ENCODE results near the gene CTNND2. TPM values are rescaled to one million over a fixed set of nuclear protein-coding genes. Genes with fewer than 3 reads are reported as not detected.

CTNND2 gene
- total RNA-seq, 2 donors from 2014 or later = not detected

GRCh38 chr5:11177999-11178711 lies 726.1 kb downstream of the CTNND2 start:
- no peak for DNase-seq (ENCODE audit: low spot score in 2 of 2)
- peak; percentile 37 to 66 for ATAC-seq
- no peaks in the 10 kb centered on the region for H3K9me3 Mint-ChIP-seq

GRCh38 chr5:11174591-11174990 lies 729.7 kb downstream of the CTNND2 start:
- Mint-ChIP-seq H3K9me3 (no peaks in the 10 kb centered on the region), H3K36me3 (no peaks in the 10 kb centered on the region), H3K27ac (no peak overlapping the region)
- ATAC-seq (no peak), DNase-seq (ENCODE audit: low spot score in 2 of 2) (no peak)

More at GRCh38 chr5:11177999-11178711, 726.1 kb downstream of the CTNND2 start:
- H3K36me3 Mint-ChIP-seq = no peaks in the 10 kb centered on the region
- no peak overlapping the region for H3K27ac Mint-ChIP-seq

- DNase-seq (ENCODE audit: low spot score in 2 of 2) = no peak
- no peak for ATAC-seq
- H3K9me3 Mint-ChIP-seq = no peaks in the 10 kb centered on the region
- no peaks in the 10 kb centered on the region for H3K36me3 Mint-ChIP-seq
- H3K27ac Mint-ChIP-seq = no peak overlapping the region
These were observed 731.8 kb downstream of the CTNND2 start for GRCh38 chr5:11172484-11172883.

- H3K9me3 Mint-ChIP-seq = no peaks in the 10 kb centered on the region
- DNase-seq (ENCODE audit: low spot score in 2 of 2) = no peak
- no peak for ATAC-seq
- H3K27ac Mint-ChIP-seq = no peak overlapping the region
- H3K36me3 Mint-ChIP-seq = no peaks in the 10 kb centered on the region
These were observed 733.0 kb downstream of the CTNND2 start for GRCh38 chr5:11171236-11171635.

- H3K36me3 Mint-ChIP-seq = no peaks in the 10 kb centered on the region
- ATAC-seq (no peak), DNase-seq (ENCODE audit: low spot score in 2 of 2) (no peak)
- H3K27ac Mint-ChIP-seq = no peak overlapping the region
- H3K9me3 Mint-ChIP-seq = no peaks in the 10 kb centered on the region
These were observed 737.3 kb downstream of the CTNND2 start for GRCh38 chr5:11166923-11167322.

- no peaks in the 10 kb centered on the region for H3K9me3 Mint-ChIP-seq
- no peaks in the 10 kb centered on the region for H3K36me3 Mint-ChIP-seq
- ATAC-seq (no peak), DNase-seq (ENCODE audit: low spot score in 2 of 2) (no peak)
- no peak overlapping the region for H3K27ac Mint-ChIP-seq
These were observed 739.5 kb downstream of the CTNND2 start for GRCh38 chr5:11164531-11165294.

GRCh38 chr5:11157132-11157531 lies 747.1 kb downstream of the CTNND2 start:
- H3K36me3 Mint-ChIP-seq = no peaks in the 10 kb centered on the region
- DNase-seq (ENCODE audit: low spot score in 2 of 2) (no peak), ATAC-seq (no peak)
- H3K27ac Mint-ChIP-seq = no peak overlapping the region
- no peaks in the 10 kb centered on the region for H3K9me3 Mint-ChIP-seq

- ATAC-seq = no peak
- no peak for DNase-seq (ENCODE audit: low spot score in 2 of 2)
- Mint-ChIP-seq H3K36me3 (no peaks in the 10 kb centered on the region), H3K9me3 (no peaks in the 10 kb centered on the region), H3K27ac (no peak overlapping the region)
These were observed 750.4 kb downstream of the CTNND2 start for GRCh38 chr5:11153670-11154382.

GRCh38 chr5:11152368-11152767 lies 751.9 kb downstream of the CTNND2 start:
- no peak overlapping the region for H3K27ac Mint-ChIP-seq
- DNase-seq (ENCODE audit: low spot score in 2 of 2) (no peak), ATAC-seq (no peak)
- no peaks in the 10 kb centered on the region for H3K36me3 Mint-ChIP-seq
- H3K9me3 Mint-ChIP-seq = no peaks in the 10 kb centered on the region

- Mint-ChIP-seq H3K9me3 (no peaks in the 10 kb centered on the region), H3K27ac (no peak overlapping the region), H3K36me3 (no peaks in the 10 kb centered on the region)
- DNase-seq (ENCODE audit: low spot score in 2 of 2) (no peak), ATAC-seq (no peak)
These were observed 753.3 kb downstream of the CTNND2 start for GRCh38 chr5:11150976-11151375.

- DNase-seq (ENCODE audit: low spot score in 2 of 2) (no peak), ATAC-seq (no peak)
- Mint-ChIP-seq H3K36me3 (no peaks in the 10 kb centered on the region), H3K9me3 (no peaks in the 10 kb centered on the region), H3K27ac (no peak overlapping the region)
These were observed 755.3 kb downstream of the CTNND2 start for GRCh38 chr5:11148810-11149539.

GRCh38 chr5:11146171-11146570 lies 758.1 kb downstream of the CTNND2 start:
- Mint-ChIP-seq H3K9me3 (no peaks in the 10 kb centered on the region), H3K36me3 (no peaks in the 10 kb centered on the region), H3K27ac (no peak overlapping the region)
- DNase-seq (ENCODE audit: low spot score in 2 of 2) (no peak), ATAC-seq (no peak)

GRCh38 chr5:11143456-11144267 lies 760.6 kb downstream of the CTNND2 start:
- no peaks in the 10 kb centered on the region for H3K36me3 Mint-ChIP-seq
- no peak overlapping the region for H3K27ac Mint-ChIP-seq
- peak; percentile 26 to 83 for DNase-seq (ENCODE audit: low spot score in 2 of 2)
- no peaks in the 10 kb centered on the region for H3K9me3 Mint-ChIP-seq
- ATAC-seq = peak; percentile 90 to 96

GRCh38 chr5:11139217-11139865 lies 764.9 kb downstream of the CTNND2 start:
- H3K36me3 Mint-ChIP-seq = no peaks in the 10 kb centered on the region
- H3K9me3 Mint-ChIP-seq = peaks cover 0 to 3% of the 10 kb centered on the region in 2 donors
- DNase-seq (ENCODE audit: low spot score in 2 of 2) (no peak), ATAC-seq (no peak)
- no peak overlapping the region for H3K27ac Mint-ChIP-seq

GRCh38 chr5:11130131-11130530 lies 774.1 kb downstream of the CTNND2 start:
- H3K36me3 Mint-ChIP-seq = no peaks in the 10 kb centered on the region
- ATAC-seq = no peak
- no peak for DNase-seq (ENCODE audit: low spot score in 2 of 2)

GRCh38 chr5:11128021-11128420 lies 776.2 kb downstream of the CTNND2 start:
- Mint-ChIP-seq H3K9me3 (no peaks in the 10 kb centered on the region), H3K27ac (no peak overlapping the region), H3K36me3 (no peaks in the 10 kb centered on the region)
- DNase-seq (ENCODE audit: low spot score in 2 of 2) (no peak), ATAC-seq (peak in 1 of 2 donors; percentile 16)

More at GRCh38 chr5:11130131-11130530, 774.1 kb downstream of the CTNND2 start:
- H3K9me3 Mint-ChIP-seq = no peaks in the 10 kb centered on the region
- H3K27ac Mint-ChIP-seq = no peak overlapping the region
